Globus pallidus (tissue), 1 donor: ENCODE results near the gene XBP1.
A peak's percentile ranks its signal among the peaks of the same experiment; 100 is the strongest.
"Not testable (repeated sequence)": the region's sequence is repeated elsewhere in the genome, so short reads cannot be mapped to it uniquely, and the experiment has no call there.

Source experiments
- DNase-seq: peaks from one replicate; pipeline ENCODE4 v3.0.0-alpha.2; 2015; ENCODE audit warnings: low spot score

Gene XBP1

DNA sequence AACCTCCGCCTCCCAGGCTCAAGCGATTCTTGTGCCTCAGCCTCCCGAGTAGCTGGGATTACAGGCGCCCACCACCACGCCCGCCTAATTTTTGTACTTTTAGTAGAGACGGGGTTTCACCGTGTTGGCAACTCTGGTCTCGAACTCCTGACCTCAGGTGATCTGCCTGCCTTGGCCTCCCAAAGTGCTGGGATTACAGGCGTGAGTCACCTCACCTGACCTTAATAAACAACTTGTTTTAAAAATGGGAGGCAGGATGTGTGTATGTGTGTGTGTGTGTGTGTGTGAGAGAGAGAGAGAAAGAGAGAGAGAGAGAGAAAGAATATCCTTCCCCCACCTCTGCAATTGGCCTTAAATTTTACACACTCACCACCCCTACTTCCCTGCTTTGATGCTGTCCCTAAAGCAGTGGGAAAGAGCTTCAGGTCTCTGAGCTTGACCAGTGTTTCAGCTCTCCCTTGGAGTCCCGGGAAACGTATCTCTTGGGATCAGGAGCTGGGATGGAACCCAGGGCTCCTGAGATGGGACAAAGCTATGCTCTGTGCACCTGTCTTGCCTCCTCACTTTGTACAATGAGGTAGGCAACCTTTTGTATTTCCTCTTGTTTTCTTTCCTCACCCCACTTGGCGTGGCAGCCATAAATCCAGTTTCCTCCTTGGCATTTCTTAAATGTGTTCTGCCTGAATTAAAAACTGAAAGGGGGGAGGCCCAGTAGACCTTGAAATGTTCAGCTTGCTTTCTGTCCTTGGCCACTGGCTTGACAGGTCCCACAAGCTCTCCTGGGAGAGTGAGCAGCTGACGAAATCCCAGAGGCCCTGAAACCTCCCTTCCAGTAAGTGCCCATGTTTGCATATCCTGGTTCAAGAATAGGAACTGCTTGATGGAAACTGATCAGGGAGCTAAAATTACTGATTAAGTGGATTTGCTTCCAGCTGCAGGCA is 17.8 kb upstream of the XBP1 start:
- no peak for DNase-seq

DNA sequence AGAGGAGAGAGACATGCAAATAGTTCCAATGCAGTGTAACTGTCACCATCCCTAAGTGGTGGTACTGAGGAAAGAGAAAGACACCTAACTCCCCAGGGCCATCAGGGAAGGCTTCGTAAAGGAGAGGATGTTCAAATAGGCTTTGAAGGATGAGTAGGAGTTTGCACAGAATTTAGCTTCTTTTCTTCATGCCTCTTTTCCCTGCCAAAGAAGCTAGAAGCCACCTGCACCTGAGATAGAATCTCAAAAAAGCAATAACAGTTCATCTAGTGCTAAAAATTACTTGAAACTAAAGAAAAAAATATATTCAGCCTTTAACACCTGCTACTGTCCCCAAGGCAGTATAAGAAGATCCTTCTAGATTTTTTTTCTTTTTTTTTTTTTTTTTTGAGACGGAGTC is 16.7 kb upstream of the XBP1 start:
- DNase-seq: no peak

DNA sequence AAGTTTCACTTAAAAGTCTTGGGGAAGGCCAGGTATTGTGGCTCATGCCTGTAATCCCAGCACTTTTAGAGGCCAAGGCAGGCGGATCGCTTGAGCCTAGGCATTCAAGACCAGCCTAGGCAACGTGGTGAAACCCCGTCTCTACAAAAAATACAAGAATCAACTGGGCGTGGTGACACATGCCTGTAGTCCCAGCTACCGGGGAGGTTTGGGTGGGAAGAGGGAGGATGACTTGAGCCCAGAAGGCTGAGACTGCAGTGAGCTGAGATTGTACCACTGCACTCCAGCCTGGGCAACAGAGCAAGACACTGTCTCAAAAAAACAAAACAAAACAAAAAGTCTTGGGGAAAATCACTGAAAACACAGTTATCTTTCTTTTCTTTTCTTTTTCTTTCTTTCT is 15.4 kb upstream of the XBP1 start:
- DNase-seq: no peak

DNA sequence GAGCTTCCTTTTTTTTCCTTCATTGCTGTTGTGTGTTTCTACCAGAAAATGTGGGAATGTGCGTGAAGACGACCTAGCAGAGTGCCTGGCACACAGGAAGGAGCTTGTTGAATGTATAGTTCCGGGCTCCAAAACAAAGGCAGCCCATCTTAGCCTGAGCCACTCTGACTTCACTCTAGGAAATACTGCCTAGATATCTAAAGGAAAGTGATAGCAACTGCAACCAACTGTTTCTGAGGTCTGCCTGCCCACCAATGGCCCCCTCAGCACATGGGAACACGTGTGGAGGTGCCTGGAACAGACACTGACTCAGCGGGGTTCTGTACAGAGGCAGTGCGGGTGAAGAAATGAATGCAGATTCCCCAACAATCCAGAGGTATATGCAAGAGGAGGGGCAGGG is 14.7 kb upstream of the XBP1 start:
- DNase-seq: no peak

DNA sequence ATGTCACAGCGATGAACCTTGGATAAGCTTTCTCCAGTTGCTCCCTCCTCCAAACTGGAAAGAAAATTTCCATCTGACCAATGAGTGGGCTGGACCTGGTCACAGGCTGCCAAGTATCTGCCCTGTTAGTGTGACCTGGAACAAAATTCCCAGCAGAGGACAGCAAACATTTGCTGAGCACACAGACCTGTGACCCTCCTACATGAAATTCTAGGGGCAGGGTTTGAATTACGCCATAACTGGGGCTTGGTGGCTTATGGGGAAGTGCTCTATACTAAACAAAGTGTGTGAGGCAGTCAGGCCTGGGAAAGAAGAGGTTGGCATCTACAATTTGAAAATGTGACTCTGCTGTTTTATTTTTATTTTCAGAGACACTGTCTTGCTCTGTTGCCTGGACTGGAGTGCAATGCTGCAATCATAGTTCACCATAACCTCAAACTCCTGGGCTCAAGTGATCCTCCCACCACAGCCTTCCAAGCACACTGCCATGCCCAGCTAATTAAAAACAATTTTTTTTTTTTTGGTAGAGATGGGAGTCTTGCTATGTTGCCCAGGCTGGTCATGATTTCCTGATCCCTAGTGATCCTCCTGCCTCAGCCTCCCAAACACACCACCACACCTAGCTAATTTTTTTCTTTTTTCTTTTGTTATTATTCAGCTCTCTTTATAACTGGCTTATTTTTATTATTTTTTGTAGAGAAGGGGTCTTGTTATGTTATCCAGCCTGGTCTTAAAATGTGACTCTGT is 13.6 kb upstream of the XBP1 start:
- no peak for DNase-seq

DNA sequence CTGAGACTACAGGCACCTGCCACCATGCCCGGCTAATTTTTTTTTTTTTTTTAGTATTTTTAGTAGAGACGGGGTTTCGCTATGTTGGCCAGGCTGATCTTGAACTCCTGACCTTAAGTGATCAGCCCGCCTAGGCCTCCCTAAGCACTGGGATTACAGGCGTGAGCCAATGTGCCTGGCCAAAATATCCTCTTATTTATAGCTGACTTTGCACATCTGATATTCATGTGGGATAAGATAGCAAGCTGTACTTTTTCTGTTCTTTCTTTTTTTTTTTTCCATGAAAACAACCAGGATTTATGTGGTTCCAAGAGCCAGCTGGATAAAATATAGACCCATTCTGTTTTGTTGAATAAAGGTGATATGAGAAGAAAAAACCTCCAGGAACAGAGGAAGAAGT is 12.1 kb upstream of the XBP1 start:
- no peak for DNase-seq

DNA sequence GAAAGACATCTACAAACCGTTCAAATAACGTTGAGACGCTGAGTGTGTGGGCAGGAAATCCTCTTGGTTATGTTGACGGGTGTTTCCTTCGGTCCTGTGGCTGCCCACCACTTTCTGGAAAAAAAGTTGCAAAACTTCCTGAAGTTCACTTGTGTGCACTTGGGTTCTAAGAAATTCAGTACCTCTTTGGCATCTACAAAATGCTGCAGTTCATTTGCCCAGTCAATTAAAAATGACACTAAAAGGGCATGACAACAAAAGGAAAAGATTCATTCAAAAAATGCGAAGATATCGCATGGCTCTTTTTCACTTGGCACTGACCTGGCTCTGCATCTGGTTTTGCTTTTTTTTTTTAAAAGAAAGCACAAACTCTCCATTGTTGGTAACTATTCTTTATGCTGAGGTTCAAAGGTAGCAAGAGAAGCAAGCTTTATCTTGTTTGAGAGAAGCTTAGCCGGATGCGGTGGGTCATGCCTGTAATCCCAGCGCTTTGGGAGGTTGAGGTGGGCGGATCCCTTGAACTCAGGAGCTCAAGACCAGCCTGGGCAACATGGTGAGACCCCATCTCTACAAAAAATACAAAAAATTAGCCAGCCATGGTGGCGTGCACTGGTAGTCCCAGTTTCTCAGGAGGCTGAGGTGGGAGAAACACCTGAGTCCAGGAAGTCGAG is 10.6 kb upstream of the XBP1 start:
- DNase-seq: peak; percentile 49

DNA sequence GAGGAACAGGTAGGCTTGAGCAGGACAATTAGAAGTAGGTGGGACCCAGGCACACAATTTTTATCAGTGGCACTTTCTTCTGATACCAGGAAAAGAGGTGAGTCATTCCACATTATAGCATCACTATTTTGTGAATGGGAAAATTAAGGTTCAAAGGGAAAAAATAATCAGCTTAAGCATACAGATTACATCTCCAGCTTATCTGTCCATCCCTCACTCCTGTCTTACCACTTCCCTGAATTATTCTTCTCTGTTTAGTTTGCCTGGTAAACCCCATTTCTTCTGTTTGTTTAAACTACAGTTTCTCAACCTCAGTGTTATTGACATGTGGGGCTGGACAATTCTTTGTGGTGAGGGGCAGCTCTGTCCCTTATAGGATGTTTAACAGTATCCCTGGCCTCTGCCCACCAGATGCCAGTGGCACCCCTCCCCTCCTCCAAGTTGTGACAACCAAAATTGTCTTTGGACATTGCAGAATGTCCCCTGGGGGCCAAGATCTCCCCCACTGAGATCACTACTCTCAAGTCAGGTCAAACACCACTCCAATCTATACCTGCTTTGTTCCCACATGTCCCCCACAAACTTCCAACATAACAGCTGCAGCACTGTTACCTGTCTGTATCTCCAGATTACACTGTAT is 8.5 kb upstream of the XBP1 start:
- DNase-seq: no peak

DNA sequence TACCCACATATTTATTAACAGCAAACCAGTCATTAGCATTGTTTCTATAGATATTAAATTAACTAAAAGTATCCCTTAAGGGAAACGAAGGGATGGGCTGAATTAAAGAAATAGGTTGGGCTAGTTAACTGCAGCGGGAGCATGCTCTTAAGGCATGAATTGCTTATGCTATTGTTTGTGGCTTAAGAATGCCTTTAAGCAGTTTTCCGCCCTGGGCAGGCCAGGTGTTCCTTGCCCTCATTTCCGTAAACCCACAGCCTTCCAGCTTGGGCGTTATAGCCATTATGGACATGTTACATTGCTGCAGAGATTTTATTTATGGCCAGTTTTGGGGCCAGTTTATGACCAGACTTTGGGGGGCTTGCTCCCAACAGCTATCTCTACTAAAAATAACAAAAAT is 5.1 kb upstream of the XBP1 start:
- DNase-seq: not testable (repeated sequence)

DNA sequence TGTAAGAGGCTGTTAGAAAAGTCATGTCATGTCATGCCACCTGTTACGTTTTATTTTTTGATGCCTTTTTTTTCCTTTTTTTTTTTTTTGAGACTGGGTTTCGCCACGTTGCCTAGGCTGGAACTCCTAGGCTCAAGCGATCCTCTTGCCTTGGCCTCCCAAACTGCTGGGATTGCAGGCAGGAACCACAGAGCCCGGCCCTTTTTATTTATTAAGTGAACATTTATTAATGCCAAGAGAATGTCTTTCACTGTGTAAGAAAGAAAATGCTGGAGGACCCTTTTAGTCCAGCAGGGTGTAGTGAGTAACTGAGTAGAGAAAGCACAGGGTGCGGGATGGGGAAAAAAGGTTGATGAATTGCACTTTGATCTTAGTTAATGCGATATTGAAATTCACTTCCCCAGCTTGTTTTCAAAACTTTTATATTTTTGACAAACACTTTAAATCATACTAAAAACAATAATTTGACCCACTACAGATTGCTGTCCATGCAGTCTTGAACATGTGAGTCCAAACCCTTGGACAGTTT is 2.3 kb upstream of the XBP1 start:
- DNase-seq: no peak

DNA sequence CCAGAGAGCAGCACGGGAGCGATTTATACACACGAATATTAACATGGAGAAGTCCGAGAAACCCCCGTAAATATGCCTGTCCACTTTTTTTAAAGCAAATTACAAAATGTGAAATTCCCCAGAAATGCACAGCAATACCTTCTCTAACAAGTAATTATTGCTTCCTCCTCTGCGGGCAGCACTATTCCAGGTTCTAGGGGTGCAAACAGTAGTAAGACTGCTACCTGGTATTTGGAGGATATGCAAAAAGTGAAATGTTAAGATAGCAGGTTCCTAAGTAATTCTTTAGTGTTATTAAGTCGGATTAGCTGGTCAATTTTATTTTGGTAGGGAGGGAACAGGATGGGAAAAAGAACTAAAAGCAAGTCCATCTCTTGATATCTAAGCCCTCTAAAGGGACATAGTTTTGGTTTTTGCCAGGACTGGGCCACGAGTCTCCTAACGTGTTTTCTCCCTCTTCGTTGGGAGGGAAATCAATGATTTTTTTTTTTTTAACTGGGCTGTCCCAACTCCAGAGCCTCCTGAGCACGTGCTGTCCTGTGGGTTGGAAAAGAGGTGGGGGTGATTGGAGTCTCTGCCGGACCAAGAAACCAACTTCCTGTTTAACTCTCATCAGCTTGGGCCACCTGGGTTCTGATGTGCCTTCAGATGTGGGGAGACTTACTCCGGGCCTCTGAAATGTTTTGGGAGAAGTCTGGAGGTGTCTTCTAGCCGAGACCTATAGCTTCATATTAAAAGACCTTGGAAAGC is 1.7 kb upstream of the XBP1 start:
- no peak for DNase-seq

DNA sequence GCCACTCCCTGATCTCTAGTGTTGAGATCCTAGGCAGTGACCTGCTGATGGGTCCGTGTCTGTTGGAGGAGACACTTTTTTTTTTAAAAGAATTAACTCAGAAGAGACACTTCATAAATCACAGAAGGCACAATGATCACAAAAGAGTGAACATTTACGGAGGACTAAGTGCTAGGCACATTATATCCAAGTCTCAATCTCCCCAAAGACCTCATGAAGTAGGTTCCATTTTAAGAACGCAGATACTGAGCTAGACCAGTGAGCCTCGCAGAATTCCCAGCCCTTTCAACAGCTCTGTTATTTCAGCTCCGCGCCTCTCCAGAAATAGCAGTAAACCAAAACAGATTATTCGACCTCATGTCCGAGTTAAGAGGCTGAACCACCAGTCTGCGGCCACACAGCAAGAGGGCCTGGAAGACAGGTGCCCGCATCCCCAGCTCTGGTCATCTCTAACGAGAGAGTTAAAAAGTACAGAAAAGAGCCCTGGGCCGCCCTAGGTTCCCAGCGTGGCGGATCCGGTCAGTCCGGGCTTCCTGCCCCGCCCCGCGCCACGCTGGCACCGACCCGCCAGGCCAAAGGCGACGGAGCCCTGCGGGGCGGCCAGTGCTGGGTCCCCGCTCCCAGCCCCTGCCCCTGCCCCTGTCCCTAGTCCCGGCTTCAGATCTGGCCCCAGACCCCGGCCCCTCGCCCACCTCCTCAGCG is 612 bp downstream of the XBP1 start:
- DNase-seq: peak; percentile 39

DNA sequence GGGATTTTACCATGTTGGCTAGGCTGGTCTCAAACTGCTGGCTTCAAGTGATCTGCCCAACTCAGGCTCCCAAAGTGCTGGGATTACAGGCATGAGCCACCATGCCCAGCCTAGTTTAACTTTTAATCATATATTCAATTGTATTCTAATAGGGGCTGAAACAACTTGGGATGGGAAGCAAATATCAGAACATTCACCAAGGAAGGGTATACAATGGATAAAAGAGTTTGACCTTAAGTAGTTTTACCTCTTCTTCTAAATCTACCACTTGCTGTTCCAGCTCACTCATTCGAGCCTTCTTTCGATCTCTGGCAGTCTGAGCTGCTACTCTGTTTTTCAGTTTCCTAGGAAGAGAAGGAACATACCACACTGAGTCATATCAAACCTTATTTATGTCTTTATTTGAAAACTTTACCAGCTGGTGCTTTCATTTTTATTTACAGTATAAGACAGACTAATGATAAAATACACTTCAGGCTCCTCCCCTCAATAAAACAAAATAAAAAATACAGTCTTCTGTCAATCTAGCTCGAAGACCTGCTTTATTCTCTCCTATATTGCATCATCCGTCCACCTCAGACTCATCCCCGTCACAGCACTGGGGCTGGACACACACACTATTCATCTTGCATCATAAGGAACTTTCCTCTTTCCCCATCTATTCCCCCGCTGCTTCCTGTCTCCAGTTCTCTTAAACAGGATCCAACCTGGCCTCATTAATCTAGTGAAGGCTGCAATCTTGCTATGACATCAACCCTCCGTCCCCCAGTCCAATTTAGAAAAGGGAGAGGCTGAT is 1.4 kb downstream of the XBP1 start:
- no peak for DNase-seq

DNA sequence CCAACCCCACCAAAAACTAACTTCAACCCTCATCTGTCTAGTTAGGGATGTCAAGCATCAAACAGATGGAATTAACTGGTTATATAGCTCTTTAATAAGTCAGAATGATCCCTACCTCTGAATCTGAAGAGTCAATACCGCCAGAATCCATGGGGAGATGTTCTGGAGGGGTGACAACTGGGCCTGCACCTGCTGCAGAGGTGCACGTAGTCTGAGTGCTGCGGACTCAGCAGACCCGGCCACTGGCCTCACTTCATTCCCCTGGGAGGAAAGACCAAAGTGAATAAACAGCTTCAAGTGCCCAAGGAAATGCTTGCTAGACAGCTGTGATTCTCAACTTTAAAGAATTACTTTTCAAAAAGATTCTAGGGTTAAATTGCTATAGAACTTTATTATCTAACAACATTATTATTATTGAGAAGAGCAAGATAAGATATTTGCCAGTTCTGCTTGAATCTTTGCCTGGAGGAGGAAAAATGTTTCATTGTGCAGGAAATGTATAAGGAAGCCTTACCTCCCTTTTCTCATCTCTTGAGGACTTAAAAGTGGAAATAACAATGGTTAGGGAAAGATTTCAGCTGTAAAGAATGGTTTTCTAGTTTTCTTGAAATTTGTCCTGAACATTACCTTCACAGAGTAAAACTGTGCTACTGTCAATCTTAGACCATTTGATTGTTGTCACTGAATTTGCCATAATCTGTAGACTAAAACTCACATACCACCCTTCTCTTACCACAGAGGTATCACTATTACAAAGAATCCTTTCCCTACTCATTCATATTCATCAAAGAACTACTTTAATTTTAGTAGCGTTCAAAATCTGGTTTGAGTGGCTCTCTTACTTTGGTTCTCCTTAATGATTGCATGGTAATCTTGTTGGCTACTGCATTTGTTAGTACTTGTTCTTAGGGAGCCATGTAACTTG is 4.2 kb downstream of the XBP1 start:
- no peak for DNase-seq

DNA sequence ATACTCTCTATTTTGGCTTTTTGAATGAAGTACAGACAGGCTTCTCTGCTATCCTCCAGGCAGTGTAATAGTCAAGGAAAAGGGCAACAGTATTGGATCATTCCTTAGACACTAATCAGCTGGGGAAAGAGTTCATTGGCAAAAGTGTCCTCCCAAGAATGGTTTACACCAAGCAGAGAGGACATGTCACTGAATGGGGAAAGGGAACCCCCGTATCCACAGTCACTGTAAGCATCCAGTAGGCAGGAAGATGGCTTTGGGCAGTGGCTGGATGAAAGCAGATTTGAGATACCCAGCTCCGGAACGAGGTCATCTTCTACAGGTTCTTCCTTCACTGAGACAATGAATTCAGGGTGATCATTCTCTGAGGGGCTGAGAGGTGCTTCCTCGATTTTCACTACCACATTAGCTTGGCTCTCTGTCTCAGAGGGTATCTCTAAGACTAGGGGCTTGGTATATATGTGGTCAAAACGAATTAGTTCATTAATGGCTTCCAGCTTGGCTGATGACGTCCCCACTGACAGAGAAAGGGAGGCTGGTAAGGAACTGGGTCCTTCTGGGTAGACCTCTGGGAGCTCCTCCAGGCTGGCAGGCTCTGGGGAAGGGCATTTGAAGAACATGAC is 5.2 kb downstream of the XBP1 start:
- DNase-seq: no peak

DNA sequence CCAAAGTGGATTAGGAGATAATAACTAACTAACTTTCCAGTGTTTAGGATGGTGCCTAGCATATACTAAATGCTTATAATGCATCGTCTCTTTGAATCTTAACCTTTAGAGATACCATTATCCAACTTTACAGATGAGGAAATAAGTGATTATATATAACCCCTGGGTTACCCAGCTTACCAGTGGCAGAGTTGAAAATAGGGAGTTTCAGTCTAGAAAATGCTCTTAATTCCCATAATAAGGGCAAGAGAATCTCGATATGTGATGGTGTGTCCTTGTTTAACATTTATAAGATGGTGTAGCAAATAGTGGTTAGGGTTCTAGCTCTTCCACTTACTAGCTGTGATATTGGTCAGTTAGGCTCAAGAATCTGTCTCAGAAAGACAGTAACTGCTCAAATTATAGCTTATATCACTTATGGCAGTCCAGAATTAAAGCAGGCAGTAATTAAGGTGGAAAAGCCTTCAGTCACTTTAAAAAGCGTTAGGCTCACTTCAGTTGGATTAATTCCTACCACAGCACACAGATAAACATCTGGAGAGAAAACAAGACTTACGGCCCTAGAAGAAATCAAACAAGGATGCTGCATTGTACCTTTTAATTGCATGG is 6.3 kb downstream of the XBP1 start:
- no peak for DNase-seq

DNA sequence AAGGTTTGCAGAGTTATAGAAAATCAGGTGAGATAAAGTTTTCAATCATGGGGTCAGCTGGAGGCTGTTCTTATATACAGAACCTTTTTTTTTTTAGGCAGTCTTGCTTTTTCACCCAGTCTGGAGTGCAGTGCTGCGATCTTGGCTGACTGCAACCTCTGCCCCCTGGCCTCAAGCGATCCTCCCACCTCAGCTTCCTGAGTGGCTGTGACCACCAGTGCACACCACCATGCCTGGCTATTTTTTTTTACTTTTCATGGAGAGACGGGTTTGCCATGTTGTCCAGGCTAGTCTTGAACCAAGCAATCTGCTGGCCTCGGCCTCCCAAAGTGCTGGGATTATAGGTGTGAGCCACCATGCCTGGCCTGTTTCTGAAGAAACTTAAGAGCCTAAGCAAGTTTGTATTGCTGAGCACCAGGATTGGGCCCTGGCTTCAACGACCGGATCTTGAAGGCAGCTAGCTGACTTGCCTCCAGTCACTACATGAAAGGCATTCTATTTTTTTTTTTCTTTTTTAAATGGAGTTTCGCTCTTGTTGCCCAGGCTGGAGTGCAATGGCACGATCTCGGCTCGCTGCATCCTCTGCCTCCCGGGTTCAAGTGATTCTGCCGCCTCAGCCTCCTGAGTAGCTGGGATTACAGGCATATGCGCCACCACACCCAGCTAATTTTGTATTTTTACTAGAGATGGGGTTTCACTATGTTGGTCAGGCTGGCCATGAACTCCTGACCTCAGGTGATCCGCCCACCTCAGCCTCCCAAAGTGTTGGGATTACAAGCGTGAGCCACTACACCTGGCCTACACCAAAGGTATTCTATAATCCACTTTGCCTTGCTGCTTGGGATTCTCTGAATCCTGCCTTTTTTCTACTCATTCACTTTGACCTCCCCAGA is 7.6 kb downstream of the XBP1 start:
- DNase-seq: no peak
